GM19193 (cell line): Measurements from ENCODE around the gene QRICH1.

Experiments used
- POLR2A ChIP-seq: IDR thresholded peaks from 4 replicates; pipeline ENCODE4 v1.6.1; 2011; ENCODE audit not compliant: insufficient read depth, insufficient read length; ENCODE audit errors: extremely low read depth

Gene QRICH1, protein sequence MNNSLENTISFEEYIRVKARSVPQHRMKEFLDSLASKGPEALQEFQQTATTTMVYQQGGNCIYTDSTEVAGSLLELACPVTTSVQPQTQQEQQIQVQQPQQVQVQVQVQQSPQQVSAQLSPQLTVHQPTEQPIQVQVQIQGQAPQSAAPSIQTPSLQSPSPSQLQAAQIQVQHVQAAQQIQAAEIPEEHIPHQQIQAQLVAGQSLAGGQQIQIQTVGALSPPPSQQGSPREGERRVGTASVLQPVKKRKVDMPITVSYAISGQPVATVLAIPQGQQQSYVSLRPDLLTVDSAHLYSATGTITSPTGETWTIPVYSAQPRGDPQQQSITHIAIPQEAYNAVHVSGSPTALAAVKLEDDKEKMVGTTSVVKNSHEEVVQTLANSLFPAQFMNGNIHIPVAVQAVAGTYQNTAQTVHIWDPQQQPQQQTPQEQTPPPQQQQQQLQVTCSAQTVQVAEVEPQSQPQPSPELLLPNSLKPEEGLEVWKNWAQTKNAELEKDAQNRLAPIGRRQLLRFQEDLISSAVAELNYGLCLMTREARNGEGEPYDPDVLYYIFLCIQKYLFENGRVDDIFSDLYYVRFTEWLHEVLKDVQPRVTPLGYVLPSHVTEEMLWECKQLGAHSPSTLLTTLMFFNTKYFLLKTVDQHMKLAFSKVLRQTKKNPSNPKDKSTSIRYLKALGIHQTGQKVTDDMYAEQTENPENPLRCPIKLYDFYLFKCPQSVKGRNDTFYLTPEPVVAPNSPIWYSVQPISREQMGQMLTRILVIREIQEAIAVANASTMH

DNA sequence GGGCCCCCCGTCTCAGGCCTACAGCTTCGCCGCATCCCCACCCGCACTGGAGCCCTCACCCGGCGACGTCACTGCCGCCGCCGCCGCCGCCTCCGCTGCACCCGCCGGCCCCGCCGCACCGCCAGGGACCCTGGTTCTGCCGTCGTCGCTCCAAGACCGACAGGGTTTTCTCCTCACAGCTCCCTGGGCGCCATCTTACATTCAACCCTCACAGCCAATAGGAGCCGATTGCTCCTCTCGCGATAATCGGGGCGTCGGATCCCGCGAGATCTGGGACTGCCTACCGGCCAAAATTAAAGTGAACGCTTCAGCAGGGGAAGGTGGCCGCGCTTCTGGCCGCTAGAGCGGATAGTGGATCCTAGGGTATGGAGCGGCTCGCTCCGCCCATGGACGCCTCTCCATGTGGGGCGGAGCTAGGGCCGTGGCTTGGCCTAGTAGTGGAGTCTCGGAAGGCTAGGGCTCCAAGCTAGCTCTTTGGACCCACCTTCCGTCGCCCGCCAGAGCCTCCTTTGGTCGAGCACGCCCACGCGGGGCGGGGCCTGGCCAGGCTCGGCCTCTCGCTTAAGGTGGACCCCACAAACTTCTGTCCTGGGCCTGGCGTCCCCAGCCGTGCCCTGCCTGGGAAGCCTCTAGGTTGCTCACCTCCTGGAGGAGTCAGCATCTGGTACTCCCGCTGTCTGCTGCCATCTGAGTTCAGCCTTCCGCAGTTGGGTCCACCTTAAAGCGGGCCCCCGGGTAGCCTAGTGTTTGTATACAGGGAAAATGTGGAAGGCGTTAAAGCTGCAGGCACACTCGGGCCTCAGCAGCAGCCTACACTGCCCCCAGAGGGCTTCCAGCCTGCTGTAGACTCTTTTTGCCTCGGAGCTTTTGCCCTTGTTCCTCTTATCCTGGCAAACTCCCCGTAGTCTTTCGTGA lies at the start of gene QRICH1:
Gene QRICH1 (minus strand): TSS at position 219 of the 915 bp plus-strand sequence. CDS start 17,054 bp downstream, outside the sequence.
- TF ChIP-seq POLR2A = peak; percentile 87

DNA sequence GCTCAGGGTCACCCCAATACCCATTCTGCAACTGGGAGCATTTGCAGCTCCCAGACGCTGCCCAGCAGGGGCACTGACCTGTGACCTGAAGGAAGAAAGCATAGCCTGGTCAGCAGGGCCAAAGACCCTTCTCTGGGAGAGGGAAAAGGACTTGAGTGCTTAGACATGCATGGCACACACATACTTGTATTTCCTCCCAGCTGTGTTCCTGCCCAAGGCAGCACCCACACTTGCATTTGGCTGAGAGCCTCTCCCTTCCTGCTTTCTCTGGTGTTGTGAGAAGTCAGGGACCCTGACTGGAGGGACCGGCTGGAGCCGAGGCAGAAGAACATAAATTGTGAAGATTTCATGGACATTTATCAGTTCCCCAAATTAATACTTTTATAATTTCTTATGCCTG lies 46.2 kb upstream of the QRICH1 start:
- TF ChIP-seq POLR2A = no peak

DNA sequence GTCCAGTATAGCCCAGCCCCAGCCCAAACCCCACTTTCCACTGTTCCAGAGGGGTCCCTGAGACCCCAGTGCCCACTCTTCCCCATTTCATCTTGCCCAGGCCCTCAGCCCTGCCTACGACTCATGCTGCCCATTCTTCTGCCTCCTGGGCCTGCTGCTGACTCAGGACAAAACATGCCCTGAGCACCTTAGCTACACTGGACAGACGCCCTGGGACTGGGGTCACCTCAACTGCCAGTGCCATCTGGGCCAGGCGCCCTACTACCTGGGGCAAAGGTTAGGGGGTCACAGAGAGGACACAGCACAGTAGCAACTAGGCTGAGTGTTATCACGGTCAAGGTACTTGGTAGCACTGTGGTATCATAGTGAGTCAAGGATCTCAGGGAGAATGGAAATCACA lies 41.6 kb upstream of the QRICH1 start:
- no peak for TF ChIP-seq POLR2A

DNA sequence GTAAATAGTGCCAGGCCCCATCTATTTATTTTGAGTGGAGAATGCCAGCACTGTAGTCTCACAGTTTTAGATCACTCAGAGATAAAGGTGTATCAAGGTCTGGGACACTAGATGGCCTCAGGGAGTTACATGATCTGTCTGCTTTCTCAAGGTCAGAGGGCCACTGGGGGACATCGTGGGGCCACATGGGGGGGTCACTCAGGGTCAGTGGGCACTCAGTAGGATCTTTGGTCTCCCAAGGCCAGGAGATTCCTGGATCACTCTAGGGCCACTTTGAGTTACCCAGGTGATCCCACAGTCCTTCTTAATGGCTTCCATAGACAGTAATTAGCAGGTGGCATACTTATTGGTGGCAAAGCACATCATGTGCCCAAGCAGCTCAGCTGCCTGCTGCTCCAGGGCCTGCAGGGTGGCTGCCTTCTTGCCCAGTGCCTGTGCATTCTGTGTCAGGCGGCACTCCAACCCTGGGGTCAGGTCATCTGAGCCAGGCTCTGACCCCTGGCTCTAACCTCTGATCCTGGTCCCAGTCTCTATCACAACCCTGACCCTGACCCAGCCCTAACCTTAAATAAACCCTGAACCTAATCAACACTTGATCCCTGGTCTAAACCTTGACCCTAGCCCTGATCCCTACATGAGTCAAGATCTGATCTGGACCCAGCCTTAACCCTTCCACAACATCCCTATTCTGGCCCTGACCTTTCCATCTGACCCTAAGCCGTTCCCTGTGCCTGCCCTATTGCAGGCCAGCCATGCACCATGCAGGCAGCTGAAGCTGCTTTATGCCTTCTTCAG lies 40.8 kb upstream of the QRICH1 start:
- TF ChIP-seq POLR2A = no peak

DNA sequence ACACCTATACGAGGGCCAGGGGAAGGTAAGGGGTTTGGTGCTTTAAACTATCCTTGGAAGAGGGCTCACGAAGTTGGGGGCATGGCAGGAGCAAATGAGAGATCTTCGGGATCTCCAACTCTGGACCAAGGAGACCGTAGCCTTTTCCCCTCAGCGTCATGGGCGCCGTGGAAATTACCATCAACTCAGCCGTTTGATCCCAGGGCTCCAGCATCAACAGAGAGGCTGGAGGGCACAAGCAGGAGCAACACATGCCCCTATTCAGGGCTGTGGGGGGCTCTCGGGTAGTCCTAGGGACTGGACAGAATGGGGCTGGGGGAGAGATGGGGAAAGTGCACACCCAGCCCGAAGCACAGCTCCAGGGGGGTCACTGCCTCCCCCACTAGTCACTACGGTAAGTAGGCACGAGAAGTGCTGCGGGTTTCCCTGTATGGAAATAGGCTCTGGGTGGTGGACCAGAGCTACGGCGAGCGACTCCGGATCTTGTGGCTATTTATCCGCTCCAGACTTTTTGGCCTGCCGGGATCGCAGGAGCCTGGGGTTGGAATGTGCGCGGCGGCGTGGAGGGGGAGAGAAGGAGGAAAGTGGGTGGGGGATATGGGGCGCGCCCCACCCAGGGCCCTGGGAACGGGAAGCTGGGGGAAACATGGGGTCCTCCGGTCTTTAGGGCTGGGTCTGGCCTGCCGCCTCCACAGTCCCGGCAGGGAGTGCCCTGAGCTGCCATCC lies 39.5 kb upstream of the QRICH1 start:
- TF ChIP-seq POLR2A = no peak

DNA sequence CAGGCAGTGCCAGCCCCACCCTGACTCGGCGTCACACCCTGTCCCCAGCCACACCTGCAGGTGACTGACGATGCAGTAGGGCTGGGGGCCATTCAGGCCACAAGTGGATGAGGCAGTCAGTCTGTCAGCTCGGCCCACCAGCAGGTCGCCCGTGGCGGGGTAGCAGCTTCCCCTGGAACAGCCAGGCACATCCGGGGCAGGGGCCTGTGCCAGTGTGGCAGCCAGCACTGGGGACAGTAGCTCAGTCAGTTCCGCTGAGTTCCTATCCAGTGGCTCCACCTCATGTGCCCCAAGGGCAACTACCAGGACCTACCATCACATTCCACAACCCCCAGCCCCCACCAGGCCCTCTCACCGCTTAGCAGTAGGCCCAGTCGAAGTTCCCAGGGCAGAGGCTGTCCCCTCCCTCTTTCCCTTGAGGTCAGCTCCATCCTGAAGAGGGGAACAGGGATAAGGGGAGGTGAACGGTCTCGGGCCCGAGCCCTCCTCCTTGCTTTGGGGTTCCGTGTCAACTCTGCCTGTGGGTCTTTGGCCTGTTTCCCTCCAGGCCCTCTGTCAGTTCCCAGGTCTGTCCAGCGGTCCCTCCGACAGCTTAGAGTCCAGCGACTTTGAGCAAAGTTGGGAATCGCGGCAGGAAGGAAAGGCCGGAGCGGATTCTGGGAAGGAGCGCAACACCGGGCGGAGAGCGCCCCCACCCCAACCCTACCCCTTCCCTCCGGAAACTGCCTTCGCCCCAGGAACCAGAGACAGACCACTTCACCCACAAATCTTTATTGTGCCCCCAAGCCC lies 38.8 kb upstream of the QRICH1 start, which contains the start of gene LAMB2:
Gene LAMB2 (minus strand): TSS at position 614 of the 789 bp plus-strand sequence. CDS start 183 bp downstream, at position 431.
- no peak for TF ChIP-seq POLR2A

DNA sequence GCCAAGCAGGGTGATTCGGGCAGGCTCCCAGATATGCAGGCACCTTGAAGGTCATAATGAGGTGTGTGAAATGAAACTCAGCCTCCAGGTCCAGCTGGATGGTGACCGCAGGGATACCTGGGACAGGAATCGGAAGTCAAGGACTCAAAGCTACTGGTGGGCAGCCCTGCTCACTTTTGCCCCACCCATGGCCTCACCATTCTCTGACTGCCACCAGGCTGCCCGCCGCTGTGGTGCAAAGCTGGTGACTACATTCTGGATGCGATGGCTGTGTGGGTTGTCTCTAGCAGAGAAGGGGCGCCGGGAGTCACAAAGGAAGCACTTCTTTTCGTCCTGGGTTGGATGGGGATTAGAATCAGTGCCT lies 38.2 kb upstream of the QRICH1 start:
- TF ChIP-seq POLR2A = no peak

DNA sequence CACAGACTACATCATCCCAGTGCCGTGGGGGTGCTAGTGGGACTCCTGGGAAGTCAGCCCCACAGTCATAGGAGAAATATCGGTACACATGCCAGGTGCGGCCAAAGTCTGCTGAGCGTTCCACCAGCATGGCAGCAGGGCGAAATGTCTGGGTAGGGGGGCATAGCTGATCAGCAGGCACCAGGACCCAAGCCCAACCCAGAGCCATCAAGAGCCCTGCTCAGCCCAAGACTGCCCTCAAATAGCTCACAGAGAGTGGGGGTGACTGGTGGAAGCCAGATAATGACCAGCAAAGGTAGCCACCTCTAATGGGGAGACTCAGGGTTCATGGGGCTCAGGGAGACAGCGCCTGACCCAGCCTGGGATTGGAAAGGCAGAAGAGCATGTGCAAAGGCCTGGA lies 37.7 kb upstream of the QRICH1 start:
- TF ChIP-seq POLR2A = no peak

DNA sequence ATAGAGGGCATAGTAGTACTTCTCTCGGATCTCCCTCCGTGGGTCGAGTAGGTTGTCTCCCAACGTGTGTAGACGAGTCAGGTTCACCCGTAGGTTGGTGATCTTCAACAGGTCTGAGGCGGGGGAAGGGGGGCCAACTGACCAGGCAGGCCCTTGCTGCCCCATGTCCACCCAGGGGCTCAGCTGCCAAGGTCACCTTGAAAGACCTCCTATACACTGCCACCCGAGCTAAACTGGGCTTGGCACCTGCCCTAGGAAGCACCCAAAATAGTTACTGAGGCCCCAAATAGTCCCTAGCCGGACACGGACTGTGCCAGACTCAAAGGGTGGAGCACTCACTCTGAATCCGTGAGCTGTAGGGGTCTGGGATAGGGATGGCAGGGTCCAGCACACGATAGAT lies 37.2 kb upstream of the QRICH1 start:
- no peak for TF ChIP-seq POLR2A

DNA sequence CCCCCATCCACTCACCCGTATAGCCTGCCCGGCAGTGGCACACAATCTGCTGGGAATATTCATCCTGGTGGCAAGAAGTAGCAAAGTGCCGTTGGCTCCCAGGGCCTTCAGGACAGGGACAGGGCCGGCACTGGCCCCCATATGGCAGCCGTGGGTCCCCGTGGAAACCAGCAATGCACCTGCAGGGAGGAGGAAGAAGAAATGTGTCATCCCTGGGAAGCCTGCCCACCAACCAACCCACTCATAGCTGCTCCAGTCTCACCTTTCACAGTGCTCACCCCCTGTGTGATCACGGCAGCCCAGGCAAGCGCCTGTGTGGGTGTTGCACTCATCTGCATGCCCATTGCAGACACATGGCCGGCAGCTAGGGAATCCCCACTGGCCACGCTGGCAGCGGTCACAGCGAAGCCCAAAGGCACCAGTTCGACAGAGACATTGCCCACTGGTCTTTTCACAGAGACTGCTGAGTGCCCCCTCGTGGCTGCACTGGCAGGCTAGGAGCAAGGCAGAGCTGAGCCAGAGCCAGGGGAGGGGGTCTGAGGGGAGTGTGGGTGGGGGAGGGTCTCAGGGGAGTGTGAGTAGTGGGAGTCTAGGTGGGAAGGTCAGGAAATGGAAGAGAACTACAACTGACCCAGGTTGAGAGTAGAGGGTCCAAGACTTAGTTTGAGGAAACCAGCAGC lies 31.3 kb upstream of the QRICH1 start:
- no peak for TF ChIP-seq POLR2A

DNA sequence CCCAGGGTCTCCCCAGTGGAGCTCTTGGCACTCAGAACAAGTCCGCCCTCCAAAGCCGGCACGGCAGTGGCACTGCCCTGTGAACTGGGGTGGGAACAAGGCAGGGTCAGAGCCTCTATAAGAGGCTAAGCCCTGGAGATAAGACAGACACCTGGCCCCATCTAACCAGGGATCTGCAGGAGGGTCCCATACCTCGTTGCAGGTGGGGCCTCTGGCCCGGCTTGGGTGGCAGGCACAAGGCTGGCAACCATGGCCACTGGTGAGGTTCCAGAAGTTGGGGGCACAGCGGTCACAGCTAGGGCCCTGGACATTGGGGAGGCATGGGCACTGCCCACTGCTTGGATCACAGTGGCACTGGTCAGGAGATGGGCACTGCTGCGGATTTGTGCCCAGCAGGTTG lies 30.3 kb upstream of the QRICH1 start:
- TF ChIP-seq POLR2A = no peak

DNA sequence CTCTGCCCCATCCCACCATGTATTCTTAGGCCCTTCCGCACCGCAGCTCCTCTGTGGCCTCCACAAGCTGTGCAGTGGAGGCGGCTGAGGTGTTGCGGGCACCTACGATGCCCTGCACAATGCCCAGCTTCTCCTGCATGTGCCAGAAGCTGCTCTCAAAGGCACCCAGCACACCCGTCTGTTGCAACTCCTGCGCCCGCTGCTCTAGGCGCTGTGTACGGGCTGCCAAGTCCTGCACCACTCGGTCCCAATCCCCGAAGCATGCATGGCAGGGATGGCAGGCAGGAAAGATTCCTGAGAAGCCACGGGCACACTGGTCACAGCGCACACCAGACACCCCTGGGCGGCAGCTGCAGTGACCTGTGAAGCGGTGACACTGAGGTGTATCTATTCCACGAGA lies 29.8 kb upstream of the QRICH1 start:
- no peak for TF ChIP-seq POLR2A

DNA sequence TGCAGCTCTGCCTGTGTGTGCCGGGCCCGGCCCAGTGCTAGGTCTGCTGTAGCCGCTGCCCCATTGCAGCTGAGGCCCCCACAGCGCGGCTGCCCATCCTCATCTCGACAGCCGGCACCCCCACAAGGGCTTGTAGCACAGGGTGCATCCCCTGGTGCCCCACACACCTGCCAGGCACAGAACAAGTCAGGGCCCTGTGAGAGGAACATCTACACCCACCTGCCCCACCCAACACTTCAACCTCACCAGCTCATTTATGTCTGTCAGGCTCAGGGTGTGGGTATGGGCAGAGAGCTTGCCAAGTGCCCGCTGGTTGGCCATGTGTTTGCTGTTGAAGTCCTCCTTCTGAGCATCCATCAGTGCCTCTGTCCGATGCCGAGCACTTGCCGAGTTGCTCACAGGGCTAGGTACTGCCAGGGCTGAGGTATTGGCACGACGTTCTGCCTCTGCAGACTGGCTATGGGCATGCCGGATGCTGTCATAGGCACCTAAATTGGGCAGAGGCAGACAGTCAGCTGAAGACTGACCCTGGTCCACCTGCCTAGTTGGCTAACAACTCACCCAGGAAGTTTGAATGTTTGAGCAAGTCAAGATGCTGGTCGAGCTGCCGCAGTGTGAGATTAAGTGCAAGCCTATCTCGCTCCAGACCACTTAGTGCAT lies 29.1 kb upstream of the QRICH1 start:
- no peak for TF ChIP-seq POLR2A
